Neural crest cell (in vitro differentiated cells): ENCODE measurements around the gene SEMA7A. TPM values are rescaled to one million over a fixed set of nuclear protein-coding genes. Genes with fewer than 3 reads are reported as not detected.
"Not testable (repeated sequence)": the region's sequence is repeated elsewhere in the genome, so short reads cannot be mapped to it uniquely, and the experiment has no call there.

ENCODE experiments used
- DNase-seq: peaks from one replicate; pipeline ENCODE4 v3.0.0; 2021; ENCODE audit warnings: low read depth, mixed read lengths, low spot score
- H3K27ac Mint-ChIP-seq: one replicate; pipeline ENCODE4 v1.8.0; 2021; ENCODE audit warnings: mild to moderate bottlenecking, mixed read lengths; ENCODE audit not compliant: unreplicated experiment
- H3K27me3 Mint-ChIP-seq: 2 replicates; pipeline ENCODE4 v1.8.0; 2021; ENCODE audit warnings: low read depth, mild to moderate bottlenecking, mixed read lengths
- H3K36me3 Mint-ChIP-seq: 2 replicates; pipeline ENCODE4 v1.8.0; 2021; ENCODE audit warnings: low read depth, mild to moderate bottlenecking, mixed read lengths
- H3K4me1 Mint-ChIP-seq: 2 replicates; pipeline ENCODE4 v1.8.0; 2021; ENCODE audit warnings: mixed read lengths
- H3K4me3 Mint-ChIP-seq: one replicate; pipeline ENCODE4 v1.8.0; 2021; ENCODE audit warnings: mild to moderate bottlenecking, mixed read lengths
- H3K9me3 Mint-ChIP-seq: 2 replicates; pipeline ENCODE4 v1.8.0; 2021; ENCODE audit warnings: mixed read lengths
- CTCF ChIP-seq: fragments of 200-600 bp; sonication (generic); conservative IDR thresholded peaks from 2 replicates; pipeline ENCODE4 v1.5.0; 2021; ENCODE audit warnings: antibody characterized with exemption, mild to moderate bottlenecking
- long read RNA-seq: library from polyadenylated mRNA; unstranded; transcript quantifications from one replicate; pipeline ENCODE4 v2.0.0, GENCODE V29; 2020
- total RNA-seq: library from RNA; stranded (reverse); gene quantifications from 2 replicates; pipeline ENCODE4 v1.2.1, GENCODE V29; 2021

The SEMA7A gene
- 12.3 and 14.4 TPM in 2 replicates for total RNA-seq
- long read RNA-seq, result 0 reads

GRCh38 chr15:74433592-74434262 lies at the start of gene SEMA7A:
Gene SEMA7A, minus strand, starts transcription at chr15:74433958. Its CDS starts 40 bp downstream, at chr15:74433918.
- Mint-ChIP-seq H3K27ac (peak within 1 kb of the TSS; percentile 19), H3K9me3 (no peaks in the 10 kb centered on the region), H3K36me3 (no peaks in the 10 kb centered on the region), H3K4me1 (peaks cover 37% of the 10 kb centered on the region), H3K4me3 (peak within 1 kb of the TSS; percentile 90), H3K27me3 (peaks cover 14% of the 10 kb centered on the region)
- peak; percentile 69 for DNase-seq
- no peak for TF ChIP-seq CTCF

GRCh38 chr15:74482661-74483060 lies 48.9 kb upstream of the SEMA7A start:
- Mint-ChIP-seq H3K4me1 (peaks cover 10% of the 10 kb centered on the region), H3K27me3 (no peaks in the 10 kb centered on the region), H3K36me3 (peaks cover 21% of the 10 kb centered on the region), H3K27ac (no peak overlapping the region), H3K9me3 (no peaks in the 10 kb centered on the region), H3K4me3 (no peak overlapping the region)
- peak; percentile 12 for TF ChIP-seq CTCF
- DNase-seq, result no peak

GRCh38 chr15:74480364-74480763 lies 46.6 kb upstream of the SEMA7A start:
- DNase-seq, H3K27me3 Mint-ChIP-seq, H3K4me1 Mint-ChIP-seq, H3K27ac Mint-ChIP-seq, H3K4me3 Mint-ChIP-seq, H3K9me3 Mint-ChIP-seq: not testable (repeated sequence)
- H3K36me3 Mint-ChIP-seq, result peaks cover 26% of the 10 kb centered on the region

GRCh38 chr15:74471621-74472020 lies 37.9 kb upstream of the SEMA7A start:
- not testable (repeated sequence) for H3K27ac Mint-ChIP-seq, H3K4me1 Mint-ChIP-seq, DNase-seq, H3K27me3 Mint-ChIP-seq, H3K9me3 Mint-ChIP-seq, H3K4me3 Mint-ChIP-seq
- H3K36me3 Mint-ChIP-seq, result peaks cover 24% of the 10 kb centered on the region

GRCh38 chr15:74470631-74471395 lies 37.1 kb upstream of the SEMA7A start:
- no peak overlapping the region for H3K4me3 Mint-ChIP-seq
- H3K27me3 Mint-ChIP-seq, result no peaks in the 10 kb centered on the region
- H3K27ac Mint-ChIP-seq, result no peak overlapping the region
- H3K4me1 Mint-ChIP-seq, result no peaks in the 10 kb centered on the region
- peaks cover 25% of the 10 kb centered on the region for H3K36me3 Mint-ChIP-seq
- no peaks in the 10 kb centered on the region for H3K9me3 Mint-ChIP-seq
- TF ChIP-seq CTCF, result no peak
- no peak for DNase-seq

GRCh38 chr15:74468341-74469032 lies 34.7 kb upstream of the SEMA7A start:
- H3K27ac Mint-ChIP-seq, result no peak overlapping the region

More at GRCh38 chr15:74468341-74469032, 34.7 kb upstream of the SEMA7A start:
- TF ChIP-seq CTCF, result no peak
- Mint-ChIP-seq H3K36me3 (peaks cover 28% of the 10 kb centered on the region), H3K27me3 (no peaks in the 10 kb centered on the region), H3K9me3 (no peaks in the 10 kb centered on the region), H3K4me1 (peaks cover under 1% of the 10 kb centered on the region), H3K4me3 (no peak overlapping the region)
- no peak for DNase-seq
